OCI-M1 (cell line): ENCODE data around the gene PLCXD1.
"Not testable (repeated sequence)": the region's sequence is repeated elsewhere in the genome, so short reads cannot be mapped to it uniquely, and the experiment has no call there.

Experiments
- DNase-seq: peaks from one replicate; lab custom pipeline; 2025; lab: John Stamatoyannopoulos, UW

PLCXD1 gene

DNA sequence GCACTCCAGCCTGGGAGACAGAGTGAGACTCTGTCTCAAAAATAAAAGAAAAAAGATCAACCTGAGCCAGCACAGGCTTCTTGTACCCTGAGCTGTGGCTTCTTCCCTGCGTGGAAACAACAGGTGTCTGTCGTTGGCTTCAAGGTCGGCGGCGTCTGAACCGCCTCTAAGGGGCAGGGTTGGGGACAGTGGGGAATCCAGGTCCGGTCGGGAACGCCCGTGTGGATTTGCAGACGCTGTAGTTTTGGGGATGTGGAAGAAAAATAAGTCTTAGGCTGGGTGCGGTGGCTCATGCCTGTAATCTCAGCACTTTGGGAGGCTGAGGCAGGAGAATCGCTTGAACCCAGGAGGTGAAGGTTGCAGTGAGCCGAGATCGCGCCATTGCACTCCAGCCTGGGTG, 17.2 kb upstream of the PLCXD1 start:
- DNase-seq: not testable (repeated sequence)

DNA sequence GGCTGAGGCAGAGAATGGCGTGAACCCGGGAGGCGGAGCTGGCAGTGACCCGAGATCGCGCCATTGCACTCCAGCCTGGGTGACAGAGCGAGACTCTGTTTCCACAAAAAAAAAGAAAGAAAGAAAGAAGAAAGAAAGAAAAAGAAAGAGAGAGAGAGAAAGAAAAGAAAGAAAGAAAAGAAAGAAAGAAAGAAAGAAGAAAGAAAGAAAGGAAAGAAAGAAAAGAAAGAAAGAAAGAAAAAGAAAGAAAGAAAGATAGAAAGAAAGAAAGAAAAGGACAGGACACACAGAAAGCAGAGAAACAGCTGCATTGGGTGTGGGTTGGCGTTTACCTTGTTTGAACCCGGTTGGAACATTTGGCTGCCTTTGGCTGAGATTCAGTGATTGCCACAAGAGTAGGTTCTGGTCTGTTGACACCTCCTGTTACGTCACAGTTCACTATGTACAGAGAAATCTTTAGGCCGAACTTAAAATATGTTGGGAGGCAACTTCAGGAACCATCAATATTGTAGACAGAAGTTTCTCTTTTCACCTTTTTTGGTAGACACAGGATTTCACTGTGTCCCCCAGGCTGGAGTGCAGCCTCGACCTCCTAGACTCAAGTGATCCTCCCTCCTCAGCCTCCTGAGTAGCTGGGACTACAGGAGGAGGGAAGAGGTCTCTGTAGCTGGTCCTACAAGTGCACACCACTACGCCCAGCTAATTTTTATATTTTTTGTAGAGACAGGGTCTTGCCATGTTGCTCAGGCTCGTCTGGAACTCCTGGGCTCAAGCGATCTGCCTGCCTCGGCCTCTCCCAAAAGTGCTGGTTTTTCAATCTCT, 16.3 kb upstream of the PLCXD1 start:
- DNase-seq: no peak

DNA sequence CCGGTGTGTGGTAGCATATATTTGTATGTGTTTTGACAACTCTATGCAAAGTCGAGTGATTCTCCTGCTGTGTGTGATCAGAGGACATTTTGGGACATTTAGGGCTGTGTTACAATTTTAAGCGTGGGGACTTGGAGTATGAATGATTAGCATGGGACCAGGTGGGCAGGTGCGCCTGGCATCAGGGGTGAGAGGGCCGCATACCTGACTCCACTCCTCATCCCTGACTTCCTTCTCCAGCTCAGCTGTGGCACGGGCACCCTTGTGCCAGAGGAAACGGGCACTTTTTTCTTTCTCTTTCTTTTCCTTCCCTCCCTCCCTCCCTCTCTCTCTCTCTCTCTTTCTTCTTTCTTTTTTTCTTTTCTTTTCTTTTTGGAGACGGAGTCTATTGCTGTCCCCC, 15.7 kb upstream of the PLCXD1 start:
- DNase-seq: no peak

DNA sequence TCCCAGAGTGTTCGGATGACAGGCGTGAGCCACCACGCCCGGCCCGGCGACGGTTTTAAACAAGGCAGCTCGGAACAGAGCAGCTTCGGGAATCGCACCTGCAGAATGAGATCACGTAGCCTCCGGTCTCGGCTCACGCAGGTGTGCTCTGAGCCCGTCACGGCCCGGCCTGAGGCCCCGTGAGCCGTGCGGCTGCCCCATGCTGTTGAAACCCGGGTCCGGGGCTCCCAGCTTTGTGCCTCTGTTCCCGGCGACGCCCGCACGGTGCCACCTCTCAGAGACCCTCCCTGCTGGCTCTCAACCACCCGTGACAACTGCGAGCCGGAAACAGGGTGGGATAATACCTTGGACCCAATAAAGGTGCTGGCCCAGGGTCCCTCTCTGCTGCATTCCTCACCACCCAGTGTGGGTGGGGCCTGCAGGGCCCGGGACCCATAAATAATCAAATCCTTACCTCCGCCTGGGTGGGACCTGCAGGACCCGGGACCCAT, 13.4 kb upstream of the PLCXD1 start:
- DNase-seq: no peak

DNA sequence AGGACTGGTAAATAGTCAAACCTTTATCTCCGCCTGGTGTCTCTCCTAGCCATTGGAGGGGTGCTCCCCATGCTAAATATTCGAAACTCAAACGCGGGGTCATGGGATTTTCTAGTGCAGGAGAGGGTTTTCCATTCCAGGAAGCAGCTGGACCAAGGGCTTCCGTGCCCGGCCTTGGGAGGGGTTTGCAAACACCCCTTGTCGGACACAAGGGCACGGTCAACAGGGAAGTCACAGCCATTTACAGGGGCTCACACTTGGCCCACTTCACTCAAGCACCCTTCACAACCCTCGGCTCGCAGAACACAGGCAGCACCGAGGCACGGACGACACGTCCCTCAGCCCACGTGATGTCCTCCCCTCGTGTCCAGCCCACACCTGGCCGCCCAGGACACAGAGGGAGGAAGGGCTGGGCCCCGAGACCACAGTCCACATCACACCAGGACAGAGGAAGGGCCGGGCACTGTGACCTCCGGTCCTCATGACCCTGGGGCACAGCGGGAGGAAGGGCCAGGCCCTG, 10.3 kb upstream of the PLCXD1 start:
- no peak for DNase-seq

DNA sequence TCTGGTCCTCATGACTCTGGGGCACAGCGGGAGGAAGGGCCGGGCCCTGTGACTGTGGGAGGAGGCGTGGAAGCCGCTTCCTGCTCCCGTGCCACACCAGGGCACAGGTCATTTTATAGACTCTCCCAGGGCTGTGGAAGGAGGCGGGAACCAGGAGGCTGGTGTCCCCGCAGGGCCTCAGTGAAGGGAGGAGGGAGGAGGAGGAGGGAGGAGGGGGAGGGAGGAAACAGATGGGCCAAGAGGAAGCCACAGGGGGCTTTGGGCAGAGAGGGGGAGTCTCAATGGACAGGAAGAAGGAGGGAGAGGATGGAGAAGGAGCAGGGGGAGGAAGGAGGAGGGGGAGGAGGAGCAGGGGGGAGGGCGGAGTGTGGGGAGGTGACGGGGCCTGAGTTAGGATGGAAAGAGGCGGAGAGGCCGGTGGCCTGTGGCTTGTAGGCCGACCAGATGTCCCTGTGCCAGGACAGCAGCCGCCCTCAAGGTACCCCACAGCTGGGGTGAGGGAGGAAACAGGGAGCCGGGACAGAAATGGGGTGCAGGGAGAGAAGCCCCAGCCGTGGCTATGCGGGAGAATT, 6.2 kb upstream of the PLCXD1 start:
- DNase-seq: no peak

DNA sequence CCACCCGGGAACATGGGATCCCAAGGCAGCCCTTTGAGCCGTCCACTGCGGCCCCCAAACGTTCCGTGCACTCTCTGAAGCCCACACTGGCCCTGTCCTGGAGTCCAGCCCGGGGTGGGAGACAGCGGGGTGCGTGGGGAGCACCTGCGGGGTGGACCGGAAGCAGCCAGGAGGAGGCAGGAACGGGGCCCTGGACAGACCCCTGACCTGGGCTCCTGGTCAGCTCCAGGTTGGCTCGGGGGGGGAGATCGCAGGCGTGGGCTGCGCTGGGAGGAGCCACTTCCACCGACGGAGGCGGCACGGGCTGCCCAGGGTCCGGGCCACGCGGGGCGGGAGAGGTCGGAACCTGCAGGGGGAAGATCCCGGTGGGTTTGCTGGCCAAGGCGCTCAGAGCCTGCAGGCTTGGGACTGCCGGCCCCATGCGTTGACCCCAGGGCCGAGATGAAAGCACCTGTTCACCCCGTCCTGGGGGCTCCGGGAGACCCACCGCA, 5.7 kb upstream of the PLCXD1 start:
- no peak for DNase-seq

DNA sequence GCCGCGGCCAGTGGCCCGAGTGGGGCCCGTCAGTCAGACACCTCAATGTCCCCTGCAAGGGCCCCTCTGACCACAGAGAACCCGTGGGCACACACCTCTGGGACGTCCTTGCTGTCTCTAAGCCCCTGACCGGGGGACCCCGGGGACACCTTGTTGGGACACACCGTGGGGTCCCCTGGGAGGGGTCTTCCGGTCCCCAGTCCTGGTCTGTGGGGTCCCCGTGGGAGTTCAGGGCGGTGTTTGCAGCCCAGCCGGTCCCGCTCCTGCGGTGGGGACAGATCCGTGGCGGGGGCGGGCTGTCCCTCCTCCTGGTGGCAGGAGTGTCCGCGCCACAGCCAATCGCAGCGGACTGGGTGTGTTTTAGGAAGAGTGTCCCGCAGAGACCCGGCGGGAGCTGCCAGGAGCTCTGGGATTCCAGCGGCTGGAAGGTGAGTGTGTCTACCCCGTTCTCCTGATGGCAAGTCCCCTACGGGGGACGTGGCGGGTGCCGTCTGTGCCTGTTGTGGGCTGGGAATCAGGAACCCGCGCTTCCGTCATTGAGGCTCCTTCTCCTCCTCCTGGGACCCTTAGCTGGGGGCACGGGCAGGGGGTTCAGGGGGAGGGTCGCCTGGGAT, 5.1 kb upstream of the PLCXD1 start:
- DNase-seq: no peak

DNA sequence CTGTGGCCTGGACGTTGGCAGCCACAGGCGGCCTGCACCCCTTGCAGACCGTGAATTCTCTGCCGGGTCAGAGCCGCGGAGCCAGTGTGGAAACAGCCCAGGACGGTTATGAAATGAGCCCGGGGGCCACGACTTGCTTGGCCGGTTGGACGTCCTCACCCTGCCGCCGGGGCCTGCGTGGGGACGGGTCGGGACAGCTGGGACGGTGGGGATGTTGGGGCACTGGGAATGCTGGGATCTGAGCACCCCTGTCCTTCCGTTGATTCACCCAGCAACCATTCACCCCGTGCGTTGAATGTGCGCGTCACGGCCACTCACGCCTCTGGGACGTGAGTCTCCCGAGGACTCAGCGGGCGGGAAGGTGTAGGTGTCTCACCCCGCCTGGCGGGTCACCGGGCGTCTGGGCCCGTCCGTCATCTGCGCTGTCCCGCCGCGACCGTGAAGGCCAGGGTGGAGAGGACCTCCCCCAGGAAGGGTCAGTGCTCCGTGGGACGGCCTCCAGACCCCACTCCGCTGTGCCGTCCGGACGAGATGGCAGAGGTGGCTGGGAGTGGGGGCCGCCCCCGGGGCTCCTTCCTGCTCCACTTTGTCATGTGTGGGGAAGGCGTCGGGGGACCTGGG, 4.5 kb upstream of the PLCXD1 start:
- DNase-seq: no peak

DNA sequence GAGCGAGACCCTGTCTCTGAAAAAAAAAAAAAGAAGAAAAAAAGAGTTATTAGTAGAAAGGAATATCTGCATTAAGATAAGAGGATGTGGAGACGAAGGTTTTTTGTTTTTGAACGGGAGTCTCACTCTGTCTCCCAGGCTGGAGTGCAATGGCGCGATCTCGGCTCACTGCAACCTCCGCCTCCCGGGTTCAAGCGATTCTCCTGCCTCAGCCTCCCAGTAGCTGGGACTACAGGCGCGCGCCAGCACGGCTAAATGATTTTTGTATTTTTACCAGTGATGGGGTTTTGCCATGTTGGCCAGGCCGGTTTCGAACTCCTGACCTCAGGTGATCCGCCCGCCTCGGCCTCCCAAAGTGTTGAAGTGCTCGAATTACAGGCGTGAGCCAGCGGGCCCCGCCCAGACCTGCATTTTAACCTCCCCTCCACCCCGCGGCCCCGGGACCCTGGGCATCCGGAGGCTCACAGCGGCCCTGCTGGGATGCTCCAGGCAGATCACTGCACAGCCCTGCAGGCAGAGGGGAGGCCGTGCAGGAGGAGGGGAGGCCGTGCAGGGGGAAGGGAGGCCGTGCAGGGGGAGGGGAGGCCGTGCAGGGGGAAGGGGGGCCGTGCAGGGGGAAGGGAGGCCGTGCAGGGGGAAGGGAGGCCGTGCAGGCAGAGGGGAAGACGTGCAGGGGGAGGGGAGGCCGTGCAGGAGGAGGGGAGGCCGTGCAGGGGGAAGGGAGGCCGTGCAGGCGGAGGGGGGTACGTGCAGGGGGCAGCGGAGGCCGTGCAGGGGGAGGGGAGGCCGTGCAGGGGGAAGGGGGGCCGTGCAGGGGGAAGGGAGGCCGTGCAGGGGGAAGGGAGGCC, 1.2 kb upstream of the PLCXD1 start:
- not testable (repeated sequence) for DNase-seq

DNA sequence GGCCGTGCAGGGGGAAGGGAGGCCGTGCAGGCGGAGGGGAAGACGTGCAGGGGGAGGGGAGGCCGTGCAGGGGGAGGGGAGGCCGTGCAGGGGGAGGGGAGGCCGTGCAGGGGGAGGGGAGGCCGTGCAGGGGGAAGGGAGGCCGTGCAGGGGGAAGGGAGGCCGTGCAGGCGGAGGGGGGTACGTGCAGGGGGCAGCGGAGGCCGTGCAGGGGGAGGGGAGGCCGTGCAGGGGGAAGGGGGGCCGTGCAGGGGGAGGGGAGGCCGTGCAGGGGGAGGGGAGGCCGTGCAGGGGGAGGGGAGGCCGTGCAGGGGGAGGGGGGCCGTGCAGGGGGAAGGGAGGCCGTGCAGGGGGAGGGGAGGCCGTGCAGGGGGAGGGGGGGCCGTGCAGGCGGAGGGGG, 459 bp upstream of the PLCXD1 start:
- DNase-seq: not testable (repeated sequence)

DNA sequence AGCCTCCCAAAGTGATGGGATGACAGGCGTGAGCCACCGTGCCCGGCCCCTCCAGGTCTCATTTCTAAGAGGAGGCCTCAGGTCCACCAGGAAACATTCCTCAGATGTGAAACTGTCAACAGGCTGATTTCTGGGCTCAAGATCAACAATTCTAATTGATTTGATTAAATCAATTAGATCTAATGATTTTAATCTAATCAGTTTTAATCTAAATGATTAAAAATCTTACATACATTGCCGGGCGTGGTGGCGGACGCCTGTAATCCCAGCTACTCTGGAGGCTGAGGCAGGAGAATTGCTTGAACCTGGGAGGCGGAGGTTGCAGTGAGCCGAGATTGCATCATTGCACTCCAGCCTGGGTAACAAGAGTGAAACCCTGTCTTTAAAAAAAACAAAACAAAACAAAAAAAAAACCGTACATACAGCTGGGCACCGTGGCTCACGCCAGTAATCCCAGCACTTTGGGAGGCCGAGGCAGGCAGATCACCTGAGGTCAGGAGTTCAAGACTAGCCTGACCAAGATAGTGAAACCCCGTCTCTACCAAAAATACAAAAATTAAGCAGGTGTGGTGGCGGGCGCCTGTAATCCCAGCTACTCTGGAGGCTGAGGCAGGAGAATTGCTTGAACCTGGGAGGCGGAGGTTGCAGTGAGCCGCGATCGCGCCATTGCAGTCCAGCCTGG, 960 bp downstream of the PLCXD1 start:
- DNase-seq: not testable (repeated sequence)

DNA sequence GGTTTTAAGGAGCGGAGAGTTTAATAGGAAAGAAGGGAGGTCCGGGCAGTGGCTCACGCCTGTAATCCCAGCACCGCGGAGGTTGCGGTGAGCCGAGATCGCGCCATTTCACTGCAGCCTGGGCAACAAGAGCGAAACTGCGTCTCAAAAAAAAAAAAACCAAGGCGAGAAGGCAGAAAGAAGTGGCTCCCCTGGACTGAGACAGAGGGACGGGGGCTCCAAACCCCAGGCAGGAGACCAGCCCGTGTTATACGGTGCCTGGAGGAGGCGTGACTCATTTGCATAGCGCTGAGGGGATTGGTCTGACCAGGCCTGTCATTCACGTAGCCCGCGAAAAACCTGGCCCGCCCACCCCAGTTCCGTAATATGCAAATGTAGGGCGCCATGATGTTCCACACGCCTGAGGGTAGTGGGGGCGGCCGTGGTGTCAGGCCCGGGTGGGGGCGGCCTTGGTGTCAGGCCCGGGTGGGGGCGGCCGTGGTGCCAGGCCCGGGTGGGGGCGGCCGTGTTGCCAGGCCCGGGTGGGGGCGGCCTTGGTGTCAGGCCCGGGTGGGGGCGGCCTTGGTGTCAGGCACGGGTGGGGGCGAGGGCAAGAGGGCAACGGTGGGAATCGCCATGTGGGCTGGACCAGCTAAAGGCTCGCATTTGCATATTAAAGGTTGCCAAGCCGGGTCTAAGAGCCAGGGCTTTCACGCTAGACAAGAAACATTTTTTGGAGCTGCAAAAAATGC, 2.1 kb downstream of the PLCXD1 start:
- no peak for DNase-seq

DNA sequence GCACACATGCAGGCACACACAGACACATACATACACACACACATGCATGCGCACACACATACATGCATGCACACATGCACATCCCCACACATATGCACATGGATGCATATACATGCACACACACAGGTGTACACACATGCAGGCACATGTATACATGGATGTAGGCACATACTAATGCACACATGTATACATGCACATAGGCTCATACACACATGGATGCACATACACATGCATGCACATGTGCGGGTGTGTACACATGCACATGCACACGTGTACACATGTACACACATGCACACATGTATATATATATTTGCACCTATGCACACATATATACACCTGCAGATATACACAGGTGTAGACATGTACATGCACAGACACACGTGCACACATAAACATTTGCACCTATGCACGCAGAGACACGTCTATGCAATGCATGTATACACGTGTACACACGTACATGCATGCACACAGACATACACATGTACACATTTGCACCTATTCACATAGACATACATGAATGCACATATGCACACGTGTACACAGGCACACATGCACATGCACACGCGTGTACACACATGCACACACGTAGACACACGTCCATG, 4.0 kb downstream of the PLCXD1 start:
- DNase-seq: no peak

DNA sequence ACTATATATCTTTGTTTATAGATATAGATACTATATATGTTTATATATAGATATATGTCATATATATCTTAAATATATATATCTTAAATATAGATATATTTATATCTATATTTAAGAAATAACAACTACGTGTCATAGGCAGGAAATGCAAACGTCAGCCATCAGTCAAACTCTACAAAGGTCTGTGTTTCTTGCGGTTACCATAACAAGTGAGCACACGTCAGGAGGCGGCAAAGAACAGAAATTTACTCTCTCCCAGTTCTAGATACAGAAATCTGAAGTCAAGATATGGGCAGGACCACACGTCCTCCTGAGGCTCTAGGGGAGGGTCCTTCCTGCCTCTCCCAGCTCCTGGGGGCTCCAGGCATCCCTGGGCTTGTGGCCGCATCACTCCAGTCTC, 6.5 kb downstream of the PLCXD1 start:
- no peak for DNase-seq

DNA sequence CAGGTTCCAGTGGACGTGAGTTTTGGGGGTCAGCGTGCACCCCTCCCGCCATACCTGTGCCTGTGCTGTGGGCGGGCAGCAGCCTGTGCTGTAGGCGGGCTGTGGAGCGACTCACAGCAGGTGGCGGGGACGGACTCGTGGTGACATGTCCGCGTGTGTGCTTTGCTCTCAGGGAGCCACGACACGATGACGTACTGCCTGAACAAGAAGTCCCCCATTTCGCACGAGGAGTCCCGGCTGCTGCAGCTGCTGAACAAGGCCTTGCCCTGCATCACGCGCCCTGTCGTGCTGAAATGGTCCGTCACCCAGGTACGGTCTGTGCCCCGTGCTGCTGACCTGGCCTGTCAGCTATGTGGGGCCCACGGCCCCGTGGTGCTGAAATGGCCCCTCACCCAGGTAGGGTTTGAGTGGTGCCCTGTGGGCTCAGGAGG, 7.4 kb downstream of the PLCXD1 start:
- no peak for DNase-seq

DNA sequence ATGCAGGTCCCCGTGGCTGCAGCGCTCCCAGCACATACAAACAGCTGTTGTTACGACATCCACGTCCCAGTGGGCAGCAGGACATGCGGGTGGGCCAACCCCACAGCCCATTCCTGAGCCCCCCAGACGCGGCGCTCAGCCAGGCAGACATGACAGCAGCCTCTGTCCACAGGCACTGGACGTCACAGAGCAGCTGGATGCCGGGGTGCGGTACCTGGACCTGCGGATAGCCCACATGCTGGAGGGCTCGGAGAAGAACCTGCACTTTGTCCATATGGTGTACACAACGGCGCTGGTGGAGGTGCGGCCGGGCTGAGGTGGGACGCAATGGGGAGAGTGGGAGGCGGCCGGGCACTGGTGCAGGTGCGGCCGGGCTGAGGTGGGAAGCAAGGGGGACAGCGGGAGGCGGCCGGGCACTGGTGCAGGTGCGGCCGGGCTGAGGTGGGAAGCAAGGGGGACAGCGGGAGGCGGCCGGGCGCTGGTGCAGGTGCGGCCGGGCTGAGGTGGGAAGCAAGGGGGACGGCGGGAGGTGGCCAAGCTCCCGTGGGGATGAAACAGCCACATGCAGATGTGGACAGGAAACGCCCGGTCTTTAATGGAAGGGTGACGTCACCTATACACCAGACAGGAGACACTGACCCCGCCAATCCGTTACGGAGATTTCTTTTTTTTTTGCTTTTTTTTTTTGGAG, 9.4 kb downstream of the PLCXD1 start:
- no peak for DNase-seq

DNA sequence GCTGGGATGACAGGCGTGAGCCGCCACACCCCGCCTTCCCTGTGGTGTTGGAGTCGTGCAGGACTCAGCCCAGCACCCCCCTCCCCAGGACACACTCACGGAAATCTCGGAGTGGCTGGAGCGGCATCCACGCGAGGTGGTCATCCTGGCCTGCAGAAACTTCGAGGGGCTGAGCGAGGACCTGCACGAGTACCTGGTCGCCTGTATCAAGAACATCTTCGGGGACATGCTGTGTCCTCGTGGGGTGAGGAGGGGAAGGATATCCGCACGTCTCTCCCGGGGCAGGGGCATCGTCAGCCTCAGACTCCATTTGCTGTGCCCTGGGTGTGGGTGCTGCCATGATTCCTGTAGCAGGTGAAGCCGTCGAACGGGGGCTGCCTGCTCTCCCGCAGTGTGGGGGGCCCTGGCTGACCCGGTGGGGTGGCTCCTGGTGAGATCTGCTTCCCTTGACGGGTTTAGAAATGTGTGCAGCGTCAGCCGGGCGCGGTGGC, 10.3 kb downstream of the PLCXD1 start:
- DNase-seq: no peak
